H1 (cell line): ENCODE measurements around the gene RFFL. TPM values are rescaled to one million over a fixed set of nuclear protein-coding genes. Genes with fewer than 3 reads are reported as not detected.

Experiments used
- CTCF ChIA-PET: fragments of 300-600 bp; sonication (Branson Sonifier 250); formaldehyde crosslinking; loops from one replicate; lab custom pipeline; 2021; ENCODE audit not compliant: partially characterized antibody; lab: Charles Lee
- POLR2A ChIA-PET: fragments of 300-600 bp; sonication (Branson Sonifier 250); formaldehyde crosslinking; loops from one replicate; lab custom pipeline; 2021; ENCODE audit warnings: inconsistent platforms; ENCODE audit not compliant: partially characterized antibody; lab: Charles Lee
- DNase-seq, 2 experiments: peaks; one replicate each; pipeline versions ENCODE4 v3.0.0 to v3.0.0-alpha.2; 2010 to 2022; ENCODE audit warnings: low spot score in 2 of 2, low read depth in 1 of 2, mixed read lengths in 1 of 2
- FAIRE-seq: peaks from 2 replicates; lab custom pipeline; 2011; peaks lifted over from hg19 to GRCh38; lab: Jason Lieb, UNC
- H2AFZ ChIP-seq: 2 replicates; pipeline ENCODE4 v1.8.1; 2012; ENCODE audit warnings: low read length, inconsistent platforms
- H2AK5ac ChIP-seq: 2 replicates; pipeline ENCODE4 v1.6.1; 2013; ENCODE audit warnings: low read depth, low read length
- H2BK120ac ChIP-seq: replicated peaks from 2 replicates; pipeline ENCODE3; 2013; ENCODE audit warnings: low read depth, low read length, inconsistent platforms
- H2BK12ac ChIP-seq: 2 replicates; pipeline ENCODE4 v1.6.1; 2013; ENCODE audit warnings: low read depth, low read length
- H2BK15ac ChIP-seq: 2 replicates; pipeline ENCODE4 v1.6.1; 2013; ENCODE audit warnings: low read length
- H2BK20ac ChIP-seq: 2 replicates; pipeline ENCODE4 v1.6.1; 2013; ENCODE audit warnings: low read length
- H2BK5ac ChIP-seq: 2 replicates; pipeline ENCODE4 v1.6.1; 2013; ENCODE audit warnings: low read depth, low read length
- H3K14ac ChIP-seq: 2 replicates; pipeline ENCODE4 v1.6.1; 2013; ENCODE audit warnings: inconsistent platforms; ENCODE audit not compliant: insufficient read length
- H3K18ac ChIP-seq: 2 replicates; pipeline ENCODE4 v1.6.1; 2013; ENCODE audit warnings: low read length; ENCODE audit errors: extremely low read depth
- H3K23ac ChIP-seq: 2 replicates; pipeline ENCODE4 v1.6.1; 2013; ENCODE audit warnings: inconsistent platforms; ENCODE audit not compliant: insufficient read length
- H3K23me2 ChIP-seq: 2 replicates; pipeline ENCODE4 v1.6.1; 2013; ENCODE audit warnings: low read depth, low read length
- H3K27ac ChIP-seq: 2 replicates; pipeline ENCODE4 v1.6.1; 2011; ENCODE audit warnings: low read depth, low read length, inconsistent platforms
- H3K27me3 ChIP-seq, 4 experiments: replicated peaks in 1 of 4; 1 replicate in 1 of 4; 2 replicates in 3 of 4; pipeline versions ENCODE4 v1.6.1 to v1.8.1; 2011 to 2013; ENCODE audit warnings: low read length in 3 of 4, mild to moderate bottlenecking in 3 of 4, inconsistent platforms in 2 of 4, mixed read lengths in 2 of 4, moderate library complexity in 1 of 4; ENCODE audit not compliant: control insufficient read depth in 3 of 4, insufficient read depth in 3 of 4; ENCODE audit errors: extremely low read depth in 1 of 4
- H3K36me3 ChIP-seq, 4 experiments: 2 replicates each; pipeline versions ENCODE4 v1.6.1 to v1.8.1; 2011 to 2013; ENCODE audit warnings: mild to moderate bottlenecking in 4 of 4, low read length in 3 of 4, moderate library complexity in 2 of 4, control low read depth in 1 of 4, inconsistent platforms in 1 of 4; ENCODE audit not compliant: insufficient read depth in 4 of 4, control insufficient read depth in 2 of 4
- H3K4ac ChIP-seq: replicated peaks from 2 replicates; pipeline ENCODE3; 2013; ENCODE audit warnings: low read length, low read depth, mixed read lengths, inconsistent platforms; ENCODE audit not compliant: insufficient read length
- H3K4me1 ChIP-seq, 4 experiments: replicated peaks in 1 of 4; 1 replicate in 1 of 4; 2 replicates in 3 of 4; pipeline versions ENCODE4 v1.6.1 to v1.8.1; 2011 to 2013; ENCODE audit warnings: low read length in 3 of 4, inconsistent platforms in 2 of 4, mixed read lengths in 1 of 4; ENCODE audit not compliant: insufficient read depth in 4 of 4, control insufficient read depth in 3 of 4
- H3K4me2 ChIP-seq, 2 experiments: 2 replicates each; pipeline versions ENCODE4 v1.6.1 to v1.8.1; 2011 to 2013; ENCODE audit warnings: low read depth in 2 of 2, low read length in 2 of 2, control low read depth in 1 of 2, inconsistent platforms in 1 of 2, mild to moderate bottlenecking in 1 of 2; ENCODE audit not compliant: insufficient read depth in 1 of 2
- H3K4me3 ChIP-seq, 4 experiments: fragments of 200-600, 300-600 bp in 1 of 4; sonication (generic), shearing (Covaris generic), sonication (Bioruptor Twin) in 1 of 4; 2 replicates each; pipeline versions ENCODE4 v1.5.1 to v1.8.1; 2011 to 2016; ENCODE audit warnings: low read length in 4 of 4, low read depth in 3 of 4, control low read depth in 2 of 4, inconsistent platforms in 2 of 4, mild to moderate bottlenecking in 2 of 4, mixed read lengths in 1 of 4, moderate library complexity in 1 of 4; ENCODE audit not compliant: insufficient read depth in 2 of 4; ENCODE audit errors: extremely low read depth in 1 of 4
- H3K56ac ChIP-seq: replicated peaks from 2 replicates; pipeline ENCODE3; 2013; ENCODE audit warnings: low read depth, mild to moderate bottlenecking, mixed read lengths, low read length, inconsistent platforms; ENCODE audit not compliant: insufficient read length
- H3K79me1 ChIP-seq: 2 replicates; pipeline ENCODE4 v1.6.1; 2013; ENCODE audit warnings: low read depth, low read length, control low read depth
- H3K79me2 ChIP-seq, 2 experiments: 2 replicates each; pipeline versions ENCODE4 v1.6.1 to v1.8.1; 2012 to 2013; ENCODE audit warnings: low read length in 2 of 2, mild to moderate bottlenecking in 2 of 2, inconsistent platforms in 1 of 2; ENCODE audit not compliant: insufficient read depth in 2 of 2, control insufficient read depth in 1 of 2
- H3K9ac ChIP-seq, 4 experiments: replicated peaks in 1 of 4; 1 replicate in 1 of 4; 2 replicates in 3 of 4; pipeline versions ENCODE4 v1.6.1 to v1.8.1; 2011 to 2013; ENCODE audit warnings: low read depth in 3 of 4, low read length in 3 of 4, control low read depth in 2 of 4, mild to moderate bottlenecking in 2 of 4, moderate library complexity in 2 of 4, inconsistent platforms in 1 of 4; ENCODE audit errors: extremely low read depth in 1 of 4
- H3K9me3 ChIP-seq, 2 experiments: 2 replicates each; pipeline versions ENCODE4 v1.6.1 to v1.8.1; 2012 to 2013; ENCODE audit warnings: mild to moderate bottlenecking in 2 of 2, moderate library complexity in 2 of 2, control low read depth in 1 of 2, inconsistent platforms in 1 of 2, low read depth in 1 of 2, low read length in 1 of 2, mixed read lengths in 1 of 2; ENCODE audit not compliant: insufficient read depth in 2 of 2
- H4K20me1 ChIP-seq, 2 experiments: replicated peaks in 1 of 2; 2 replicates each; pipeline versions ENCODE3 to v1.8.1; 2011 to 2013; ENCODE audit warnings: inconsistent platforms in 2 of 2, low read length in 2 of 2, mild to moderate bottlenecking in 1 of 2; ENCODE audit not compliant: insufficient read depth in 2 of 2, control insufficient read depth in 1 of 2
- H4K5ac ChIP-seq: 2 replicates; pipeline ENCODE4 v1.6.1; 2013; ENCODE audit warnings: low read length, low read depth, mixed read lengths, inconsistent platforms; ENCODE audit not compliant: insufficient read length
- H4K8ac ChIP-seq: 2 replicates; pipeline ENCODE4 v1.8.0; 2013; ENCODE audit warnings: mild to moderate bottlenecking, moderate library complexity, low read length, inconsistent platforms; ENCODE audit not compliant: insufficient read depth; ENCODE audit errors: extremely low read depth
- H4K91ac ChIP-seq: replicated peaks from 2 replicates; pipeline ENCODE3; 2013; ENCODE audit warnings: low read length, mixed read lengths, inconsistent platforms; ENCODE audit not compliant: insufficient read length
- ASH2L ChIP-seq: fragments of 200-600, 300-600 bp; sonication (generic); IDR thresholded peaks from one replicate; pipeline ENCODE4 v1.7.1; 2017; ENCODE audit warnings: low read length
- KDM4A ChIP-seq: IDR thresholded peaks from one replicate; pipeline ENCODE4 v1.7.1; 2012; ENCODE audit warnings: low read depth, mild to moderate bottlenecking, moderate library complexity, low read length, inconsistent platforms; ENCODE audit not compliant: severe bottlenecking
- POLR2A ChIP-seq, 2 experiments: IDR thresholded peaks; 1 replicate in 1 of 2; 2 replicates in 1 of 2; pipeline ENCODE4 v1.6.1; 2011; ENCODE audit warnings: low read depth in 2 of 2, low read length in 2 of 2, mild to moderate bottlenecking in 2 of 2; ENCODE audit errors: control extremely low read depth in 1 of 2
- WGBS, 2 experiments: shearing (Covaris generic) in 1 of 2; methylation state at CpG; one replicate each; pipeline versions ENCODE4 v1.1.6 to v1.1.7; 2013 to 2015; ENCODE audit warnings: low lambda C conversion rate in 2 of 2, mixed read lengths in 2 of 2, inconsistent platforms in 1 of 2, low coverage in 1 of 2, missing lambda C conversion rate in 1 of 2; ENCODE audit not compliant: insufficient replicate concordance in 2 of 2, insufficient coverage in 1 of 2, insufficient read length in 1 of 2; ENCODE audit errors: extremely low coverage in 1 of 2, missing lambda C conversion rate in 1 of 2; 5-methylcytosine and 5-hydroxymethylcytosine counted together
- polyA plus RNA-seq, 7 experiments: library from polyadenylated mRNA; depleted of rRNA in 3 of 7; stranded (reverse) in 5 of 7; unstranded in 2 of 7; fragments of >200 nt in 5 of 7; fragments of 200-250 nt in 2 of 7; gene quantifications; 1 replicate in 5 of 7; 2 replicates in 1 of 7; 4 replicates in 1 of 7; pipeline versions ENCODE4 v1.2.1 to v1.2.3, GENCODE V29; 2011 to 2013; ENCODE audit warnings: missing spikeins in 2 of 7, mixed read lengths in 2 of 7
- total RNA-seq: library from RNA; stranded (reverse); fragmentation: NEBNext Ultra II Directional; extraction: Animal tissue kit (Norgen Biotek cat#: 25700); gene quantifications from 2 replicates; pipeline ENCODE4 v1.2.1, GENCODE V29; 2021

The RFFL gene
- total and polyA plus RNA-seq, 2 of the 8 experiments (the other 6 are each of a cell fraction or from before 2014, with no cell fraction given), result 14.0 to 24.5 TPM

DNA sequence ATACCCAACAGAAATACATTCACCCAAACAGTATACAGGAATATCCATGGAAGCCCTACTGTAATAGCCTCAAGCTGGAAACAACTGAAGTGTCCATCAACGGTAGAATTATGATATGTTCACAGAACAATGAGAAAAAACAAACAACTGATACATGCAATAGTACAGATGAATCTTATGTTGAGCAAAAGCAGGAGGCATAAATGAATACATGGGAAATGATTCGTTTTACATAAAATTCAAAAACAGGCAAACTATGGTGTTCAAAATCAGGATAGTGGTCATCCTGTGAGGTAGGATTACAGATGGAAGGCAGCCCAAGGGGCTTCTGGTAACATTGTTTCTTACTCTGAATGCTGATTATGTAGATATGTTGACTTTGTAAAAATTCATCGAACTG lies 25.1 kb downstream of the RFFL start (continued):
- no peak for TF ChIP-seq POLR2A (IDR thresholded peaks at IDR 0.05; ENCODE audit: control extremely low read depth in 1 of 2, low read depth in 2 of 2, low read length in 2 of 2)

DNA sequence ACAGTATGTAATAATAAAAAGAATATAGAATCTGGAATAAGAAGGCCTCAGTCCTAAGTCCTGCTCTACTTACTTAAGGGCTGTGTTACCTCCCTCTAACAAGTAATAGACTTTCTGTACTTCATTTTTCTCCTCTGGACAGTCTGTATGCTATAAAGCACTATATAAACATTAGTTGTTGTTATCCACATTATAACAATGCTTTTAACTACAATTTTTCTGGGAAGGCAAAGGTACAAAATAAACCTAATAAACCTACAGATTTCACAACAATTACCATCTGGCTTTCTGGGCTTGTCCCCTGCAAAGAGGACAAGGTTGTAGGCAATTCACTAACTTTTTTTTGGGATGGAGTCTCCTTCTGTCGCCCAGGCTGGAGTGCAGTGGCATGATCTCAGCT lies 32.7 kb downstream of the RFFL start:
- H4K91ac ChIP-seq, result no peak overlapping the region
- DNase-seq, result no peak
- H4K20me1 ChIP-seq, result no peaks in the 10 kb centered on the region
- H2BK120ac ChIP-seq, result no peak overlapping the region
- no peaks in the 10 kb centered on the region for H3K79me1 ChIP-seq
- POLR2A ChIA-PET, result no interaction called here
- H3K4me3 ChIP-seq, result no peak overlapping the region
- H3K4me2 ChIP-seq, result no peak overlapping the region
- no peak overlapping the region for H3K27ac ChIP-seq
- H2BK12ac ChIP-seq, result no peak overlapping the region
- TF ChIP-seq KDM4A (no peak), ASH2L (no peak)
- no peak overlapping the region for H3K56ac ChIP-seq
- H3K79me2 ChIP-seq, result no peaks in the 10 kb centered on the region
- H3K9ac ChIP-seq, result no peak overlapping the region
- FAIRE-seq, result no peak
- no peak overlapping the region for H3K14ac ChIP-seq
- H2BK20ac ChIP-seq, result no peak overlapping the region
- H4K8ac ChIP-seq, result no peak overlapping the region
- no peak overlapping the region for H2BK15ac ChIP-seq
- no peak overlapping the region for H3K18ac ChIP-seq
- H3K4me1 ChIP-seq, result no peaks in the 10 kb centered on the region
- no peak overlapping the region for H3K23ac ChIP-seq
- CTCF ChIA-PET, result interaction anchor here (1.1 kb wide), 1 partner anchor 26 kb away, joined by 3 read pairs; no protein-coding TSS in a partner anchor
- 89% methylated on average over 1 of the region's 1 CpG; no CpG with 5 or more reads in 1 of the 2 experiments for WGBS, 2 experiments
- no peaks in the 10 kb centered on the region for H3K23me2 ChIP-seq
- no peak overlapping the region for H4K5ac ChIP-seq
- H2BK5ac ChIP-seq, result no peak overlapping the region
- H2AK5ac ChIP-seq, result no peak overlapping the region
- no peaks in the 10 kb centered on the region for H3K27me3 ChIP-seq
- H2AFZ ChIP-seq, result no peak overlapping the region
- H3K4ac ChIP-seq, result no peak overlapping the region
- H3K9me3 ChIP-seq, result no peaks in the 10 kb centered on the region
- H3K36me3 ChIP-seq, result no peaks in the 10 kb centered on the region
